Measurements from ENCODE around the gene TOR1B.
A peak's percentile ranks its signal among the peaks of the same experiment; 100 is the strongest.

The TOR1B gene

GRCh38 chr9:129826344-129826743, 23.4 kb downstream of the TOR1B start:
- no peak overlapping the region for H3K27ac ChIP-seq (ENCODE audit: low read depth, low read length)
- H3K4me3 ChIP-seq (ENCODE audit: low read depth in 1 of 2, low read length in 2 of 2): no peak overlapping the region
- H3K9me3 ChIP-seq (ENCODE audit: control insufficient read depth in 1 of 2, low read length in 2 of 2): no peaks in the 10 kb centered on the region
- peaks cover 8 to 9% of the 10 kb centered on the region in 2 donors for H3K4me1 ChIP-seq (ENCODE audit: control insufficient read depth in 1 of 2, insufficient read depth in 2 of 2, low read length in 2 of 2)
- H3K36me3 ChIP-seq (ENCODE audit: control insufficient read depth in 1 of 2, insufficient read depth in 2 of 2, low read length in 2 of 2): peaks cover 12 to 40% of the 10 kb centered on the region in 2 donors
- H3K27me3 ChIP-seq (ENCODE audit: control insufficient read depth in 1 of 2, insufficient read depth in 2 of 2, low read length in 2 of 2): no peaks in the 10 kb centered on the region
- H3K9ac ChIP-seq (ENCODE audit: low read depth in 1 of 2, low read length in 2 of 2): no peak overlapping the region

- H3K4me1 ChIP-seq (ENCODE audit: control insufficient read depth in 1 of 2, insufficient read depth in 2 of 2, low read length in 2 of 2): peaks cover 8 to 9% of the 10 kb centered on the region in 2 donors
- H3K4me3 ChIP-seq (ENCODE audit: low read depth in 1 of 2, low read length in 2 of 2): no peak overlapping the region
- H3K9ac ChIP-seq (ENCODE audit: low read depth in 1 of 2, low read length in 2 of 2): no peak overlapping the region
- H3K36me3 ChIP-seq (ENCODE audit: control insufficient read depth in 1 of 2, insufficient read depth in 2 of 2, low read length in 2 of 2): peaks cover 16 to 40% of the 10 kb centered on the region in 2 donors
- no peaks in the 10 kb centered on the region for H3K9me3 ChIP-seq (ENCODE audit: control insufficient read depth in 1 of 2, low read length in 2 of 2)
- H3K27me3 ChIP-seq (ENCODE audit: control insufficient read depth in 1 of 2, insufficient read depth in 2 of 2, low read length in 2 of 2): no peaks in the 10 kb centered on the region
- no peak overlapping the region for H3K27ac ChIP-seq (ENCODE audit: low read depth, low read length)
These were observed 23.8 kb downstream of the TOR1B start for GRCh38 chr9:129826759-129827158.

GRCh38 chr9:129828051-129828450, 25.1 kb downstream of the TOR1B start:
- Histone ChIP-seq H3K36me3 (ENCODE audit: control insufficient read depth in 1 of 2, insufficient read depth in 2 of 2, low read length in 2 of 2) (peaks cover 10 to 41% of the 10 kb centered on the region in 2 donors), H3K4me1 (ENCODE audit: control insufficient read depth in 1 of 2, insufficient read depth in 2 of 2, low read length in 2 of 2) (peaks cover under 1 to 1% of the 10 kb centered on the region in 2 donors), H3K9ac (ENCODE audit: low read depth in 1 of 2, low read length in 2 of 2) (no peak overlapping the region), H3K27me3 (ENCODE audit: control insufficient read depth in 1 of 2, insufficient read depth in 2 of 2, low read length in 2 of 2) (no peaks in the 10 kb centered on the region), H3K9me3 (ENCODE audit: control insufficient read depth in 1 of 2, low read length in 2 of 2) (no peaks in the 10 kb centered on the region), H3K27ac (ENCODE audit: low read depth, low read length) (no peak overlapping the region), H3K4me3 (ENCODE audit: low read depth in 1 of 2, low read length in 2 of 2) (no peak overlapping the region)

GRCh38 chr9:129828969-129829368, 26.0 kb downstream of the TOR1B start:
- Histone ChIP-seq H3K4me3 (ENCODE audit: low read depth in 1 of 2, low read length in 2 of 2) (no peak overlapping the region), H3K9ac (ENCODE audit: low read depth in 1 of 2, low read length in 2 of 2) (no peak overlapping the region), H3K4me1 (ENCODE audit: control insufficient read depth in 1 of 2, insufficient read depth in 2 of 2, low read length in 2 of 2) (peaks cover 3 to 4% of the 10 kb centered on the region in 2 donors), H3K9me3 (ENCODE audit: control insufficient read depth in 1 of 2, low read length in 2 of 2) (no peaks in the 10 kb centered on the region), H3K36me3 (ENCODE audit: control insufficient read depth in 1 of 2, insufficient read depth in 2 of 2, low read length in 2 of 2) (peaks cover 10 to 45% of the 10 kb centered on the region in 2 donors), H3K27me3 (ENCODE audit: control insufficient read depth in 1 of 2, insufficient read depth in 2 of 2, low read length in 2 of 2) (no peaks in the 10 kb centered on the region), H3K27ac (ENCODE audit: low read depth, low read length) (no peak overlapping the region)

- Histone ChIP-seq H3K4me1 (ENCODE audit: control insufficient read depth in 1 of 2, insufficient read depth in 2 of 2, low read length in 2 of 2) (peaks cover 14 to 23% of the 10 kb centered on the region in 2 donors), H3K9ac (ENCODE audit: low read depth in 1 of 2, low read length in 2 of 2) (no peak overlapping the region), H3K4me3 (ENCODE audit: low read depth in 1 of 2, low read length in 2 of 2) (no peak overlapping the region), H3K27ac (ENCODE audit: low read depth, low read length) (no peak overlapping the region), H3K9me3 (ENCODE audit: control insufficient read depth in 1 of 2, low read length in 2 of 2) (no peaks in the 10 kb centered on the region), H3K36me3 (ENCODE audit: control insufficient read depth in 1 of 2, insufficient read depth in 2 of 2, low read length in 2 of 2) (peaks cover 10 to 41% of the 10 kb centered on the region in 2 donors), H3K27me3 (ENCODE audit: control insufficient read depth in 1 of 2, insufficient read depth in 2 of 2, low read length in 2 of 2) (no peaks in the 10 kb centered on the region)
These were observed 30.0 kb downstream of the TOR1B start for GRCh38 chr9:129832982-129833381.

GRCh38 chr9:129834489-129835127, 31.6 kb downstream of the TOR1B start:
- peaks cover 14 to 29% of the 10 kb centered on the region in 2 donors for H3K4me1 ChIP-seq (ENCODE audit: control insufficient read depth in 1 of 2, insufficient read depth in 2 of 2, low read length in 2 of 2)
- peak overlapping the region; percentile 90 to 96 for H3K9ac ChIP-seq (ENCODE audit: low read depth in 1 of 2, low read length in 2 of 2)
- H3K36me3 ChIP-seq (ENCODE audit: control insufficient read depth in 1 of 2, insufficient read depth in 2 of 2, low read length in 2 of 2): peaks cover 8 to 27% of the 10 kb centered on the region in 2 donors
- H3K27ac ChIP-seq (ENCODE audit: low read depth, low read length): peak overlapping the region; percentile 63
- peak overlapping the region; percentile 99 to 100 for H3K4me3 ChIP-seq (ENCODE audit: low read depth in 1 of 2, low read length in 2 of 2)
- H3K27me3 ChIP-seq (ENCODE audit: control insufficient read depth in 1 of 2, insufficient read depth in 2 of 2, low read length in 2 of 2): no peaks in the 10 kb centered on the region
- no peaks in the 10 kb centered on the region for H3K9me3 ChIP-seq (ENCODE audit: control insufficient read depth in 1 of 2, low read length in 2 of 2)

DNA sequence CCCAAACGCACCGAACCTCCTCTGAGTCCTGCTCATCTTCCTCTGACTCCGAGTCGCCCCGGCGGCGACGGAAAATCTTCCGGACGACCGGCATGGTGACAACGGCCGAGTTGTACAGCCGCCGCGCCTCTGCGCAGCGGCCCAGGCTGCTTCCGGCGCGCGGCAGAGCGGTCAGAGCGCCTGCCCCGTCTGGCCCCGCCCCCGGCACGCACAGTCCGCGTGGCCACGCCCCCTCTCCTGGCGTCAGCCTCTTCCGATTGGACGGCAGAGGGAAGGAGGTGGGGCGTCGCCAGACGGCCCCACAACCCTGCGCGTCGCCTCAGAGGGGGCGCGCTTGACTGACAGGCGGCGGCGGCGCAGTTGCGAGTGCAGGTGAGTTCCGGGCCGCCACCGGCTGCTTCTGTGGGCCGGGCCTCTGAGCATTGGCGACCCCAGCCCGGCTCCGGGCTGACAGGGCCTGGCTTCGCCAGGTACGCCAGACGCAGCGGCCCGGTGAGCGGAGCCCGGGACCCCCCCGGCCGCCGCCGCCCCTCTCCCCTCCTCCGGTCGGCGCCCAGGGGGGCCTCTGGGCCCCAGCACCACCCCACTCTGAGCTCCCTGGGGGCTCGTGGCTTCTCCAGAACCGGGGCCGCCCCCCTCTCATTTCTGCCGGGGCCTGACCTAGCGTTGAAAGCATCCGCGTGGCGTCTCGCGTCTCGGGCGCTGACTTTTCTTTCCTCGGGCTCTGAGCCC, 32.3 kb downstream of the TOR1B start, which contains the start of the genes C9orf78 and USP20:
TSS of gene C9orf78 (minus strand) at position 148 of the 732 bp plus-strand sequence. CDS start at position 94, 54 bp downstream.
TSS of gene USP20 (plus strand) at position 331 of the 732 bp plus-strand sequence. CDS start 17,098 bp downstream, outside the sequence.
- H3K4me1 ChIP-seq (ENCODE audit: control insufficient read depth in 1 of 2, insufficient read depth in 2 of 2, low read length in 2 of 2): peaks cover 14 to 30% of the 10 kb centered on the region in 2 donors
- H3K9me3 ChIP-seq (ENCODE audit: control insufficient read depth in 1 of 2, low read length in 2 of 2): no peaks in the 10 kb centered on the region
- H3K27me3 ChIP-seq (ENCODE audit: control insufficient read depth in 1 of 2, insufficient read depth in 2 of 2, low read length in 2 of 2): no peaks in the 10 kb centered on the region
- H3K27ac ChIP-seq (ENCODE audit: low read depth, low read length): peak within 1 kb of the TSS; percentile 63
- H3K4me3 ChIP-seq (ENCODE audit: low read depth in 1 of 2, low read length in 2 of 2): peak within 1 kb of the TSS; percentile 99 to 100
- H3K36me3 ChIP-seq (ENCODE audit: control insufficient read depth in 1 of 2, insufficient read depth in 2 of 2, low read length in 2 of 2): peaks cover 4 to 22% of the 10 kb centered on the region in 2 donors
- H3K9ac ChIP-seq (ENCODE audit: low read depth in 1 of 2, low read length in 2 of 2): peak within 1 kb of the TSS; percentile 90 to 96

GRCh38 chr9:129835860-129836223, 32.9 kb downstream of the TOR1B start:
- H3K4me3 ChIP-seq (ENCODE audit: low read depth in 1 of 2, low read length in 2 of 2): peak overlapping the region; percentile 71 to 100
- H3K27me3 ChIP-seq (ENCODE audit: control insufficient read depth in 1 of 2, insufficient read depth in 2 of 2, low read length in 2 of 2): no peaks in the 10 kb centered on the region
- H3K36me3 ChIP-seq (ENCODE audit: control insufficient read depth in 1 of 2, insufficient read depth in 2 of 2, low read length in 2 of 2): peaks cover 4 to 18% of the 10 kb centered on the region in 2 donors
- peak overlapping the region; percentile 27 for H3K27ac ChIP-seq (ENCODE audit: low read depth, low read length)
- no peaks in the 10 kb centered on the region for H3K9me3 ChIP-seq (ENCODE audit: control insufficient read depth in 1 of 2, low read length in 2 of 2)
- H3K9ac ChIP-seq (ENCODE audit: low read depth in 1 of 2, low read length in 2 of 2): peak overlapping the region; percentile 74 to 90
- H3K4me1 ChIP-seq (ENCODE audit: control insufficient read depth in 1 of 2, insufficient read depth in 2 of 2, low read length in 2 of 2): peaks cover 14 to 30% of the 10 kb centered on the region in 2 donors

GRCh38 chr9:129836311-129837007, 33.5 kb downstream of the TOR1B start:
- peak overlapping the region; percentile 71 to 100 for H3K4me3 ChIP-seq (ENCODE audit: low read depth in 1 of 2, low read length in 2 of 2)
- H3K9ac ChIP-seq (ENCODE audit: low read depth in 1 of 2, low read length in 2 of 2): peak overlapping the region; percentile 74 to 90
- H3K27me3 ChIP-seq (ENCODE audit: control insufficient read depth in 1 of 2, insufficient read depth in 2 of 2, low read length in 2 of 2): no peaks in the 10 kb centered on the region
- H3K4me1 ChIP-seq (ENCODE audit: control insufficient read depth in 1 of 2, insufficient read depth in 2 of 2, low read length in 2 of 2): peaks cover 14 to 30% of the 10 kb centered on the region in 2 donors
- H3K36me3 ChIP-seq (ENCODE audit: control insufficient read depth in 1 of 2, insufficient read depth in 2 of 2, low read length in 2 of 2): peaks cover 4 to 12% of the 10 kb centered on the region in 2 donors
- H3K9me3 ChIP-seq (ENCODE audit: control insufficient read depth in 1 of 2, low read length in 2 of 2): no peaks in the 10 kb centered on the region
- no peak overlapping the region for H3K27ac ChIP-seq (ENCODE audit: low read depth, low read length)
